NCI-H345 treated with DMSO at 0.1 percent for 48 hours (cell line): ENCODE results near the gene TPST2.
A peak's percentile ranks its signal among the peaks of the same experiment; 100 is the strongest.
"Not testable (repeated sequence)": the region's sequence is repeated elsewhere in the genome, so short reads cannot be mapped to it uniquely, and the experiment has no call there.

Experiments
- DNase-seq: peaks from one replicate; lab custom pipeline; 2025; ENCODE audit not compliant: unreplicated experiment; lab: John Stamatoyannopoulos, UW

TPST2 gene

GRCh38 chr22:26536056-26536761 is 53.7 kb downstream of the TPST2 start:
- no peak for DNase-seq

GRCh38 chr22:26535603-26535908 is 54.4 kb downstream of the TPST2 start:
- no peak for DNase-seq

- DNase-seq: no peak
Observed at GRCh38 chr22:26534874-26535602, 54.9 kb downstream of the TPST2 start.

- DNase-seq: no peak
Observed at GRCh38 chr22:26534171-26534855, 55.6 kb downstream of the TPST2 start.

- no peak for DNase-seq
Observed at GRCh38 chr22:26529345-26529744, 60.6 kb downstream of the TPST2 start.

- DNase-seq: not testable (repeated sequence)
Observed at GRCh38 chr22:26528518-26528917, 61.4 kb downstream of the TPST2 start.

GRCh38 chr22:26527574-26528465 is 62.1 kb downstream of the TPST2 start:
- no peak for DNase-seq

DNA sequence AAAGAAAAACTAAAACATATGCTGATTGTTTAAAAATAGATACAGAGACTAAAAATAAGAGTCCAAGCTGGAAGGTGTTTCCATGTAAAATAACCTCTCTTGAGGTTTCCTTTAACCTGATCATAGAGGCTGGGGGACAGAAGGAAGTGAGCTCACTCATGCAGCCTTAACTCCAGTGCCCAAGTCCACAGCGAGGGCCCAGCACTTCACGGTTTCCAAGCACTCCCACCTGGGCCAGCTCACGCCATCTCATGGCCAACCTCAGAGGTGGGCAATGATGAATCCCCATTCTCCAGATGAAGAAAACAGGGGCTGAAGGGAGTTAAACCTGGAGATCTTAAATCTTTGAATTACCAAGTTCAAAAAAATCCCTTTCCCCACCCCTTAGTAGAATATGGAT is 62.8 kb downstream of the TPST2 start:
- no peak for DNase-seq

DNA sequence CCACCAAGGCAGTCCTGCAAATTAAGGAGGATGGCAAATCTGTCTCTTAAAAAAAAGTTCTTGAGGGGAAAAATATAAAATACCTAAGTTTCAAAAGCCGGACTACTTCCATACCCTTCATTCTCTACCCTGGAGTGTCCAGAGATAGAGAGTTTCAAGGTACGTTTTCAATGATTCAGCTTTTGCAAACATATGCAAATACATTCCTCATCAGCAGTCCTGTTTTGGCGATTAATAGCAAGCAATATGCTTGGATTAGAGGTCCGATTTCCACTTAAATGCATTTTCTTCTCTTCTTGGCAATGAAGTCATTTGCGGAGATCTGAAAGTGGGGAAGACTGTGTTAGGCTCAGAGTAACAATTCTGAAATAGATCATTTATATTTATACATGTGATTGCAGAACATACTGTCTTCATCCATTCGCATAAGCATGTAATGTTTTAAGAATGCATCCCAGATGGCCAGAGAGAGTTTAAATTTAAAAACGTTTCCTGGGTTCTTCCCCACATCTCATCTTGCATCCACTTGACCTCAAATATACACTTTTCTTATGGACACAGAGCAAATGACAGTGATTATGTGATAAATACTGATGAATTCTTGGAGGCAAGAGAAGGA is 63.9 kb downstream of the TPST2 start:
- no peak for DNase-seq

DNA sequence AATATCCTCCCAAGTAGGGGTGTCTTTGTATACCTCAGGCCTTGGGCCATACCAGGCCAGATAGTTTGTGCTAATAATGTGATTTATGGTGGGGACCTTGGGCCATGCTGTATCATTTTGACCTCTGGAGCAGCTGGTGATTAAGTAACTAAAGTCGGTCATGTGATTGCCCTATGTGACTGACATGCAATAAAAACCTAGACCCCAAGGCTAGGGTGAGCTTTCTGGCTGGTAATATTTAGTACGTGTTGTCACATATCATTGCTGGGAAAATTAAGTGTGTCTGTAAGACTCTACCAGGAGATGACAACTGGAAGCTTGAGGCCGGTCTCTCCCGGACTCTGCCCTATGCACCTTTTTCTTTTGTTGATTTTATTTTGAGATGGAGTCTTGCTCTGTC is 65.1 kb downstream of the TPST2 start:
- DNase-seq: no peak

DNA sequence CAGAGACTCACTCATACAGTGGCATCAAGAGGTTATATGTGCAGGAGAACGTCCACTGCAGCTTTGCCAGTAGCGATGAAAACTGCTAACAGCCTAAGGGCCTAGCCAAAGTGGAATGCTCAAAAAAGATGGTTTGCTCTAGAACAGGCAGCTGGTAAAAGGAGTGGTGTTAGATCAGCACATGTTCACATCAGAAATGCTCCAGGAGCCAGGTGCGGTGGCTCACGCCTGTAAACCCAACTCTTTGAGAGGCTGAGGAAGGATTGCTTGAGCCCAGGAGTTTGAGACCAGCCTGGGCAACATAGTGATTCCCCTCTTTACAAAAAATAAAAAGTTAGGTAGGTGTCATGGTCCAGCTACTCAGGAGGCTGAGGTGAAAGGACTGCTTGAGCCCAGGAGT is 67.3 kb downstream of the TPST2 start:
- DNase-seq: no peak

GRCh38 chr22:26522012-26522411 is 67.9 kb downstream of the TPST2 start:
- no peak for DNase-seq

GRCh38 chr22:26517429-26517828 is 72.5 kb downstream of the TPST2 start:
- no peak for DNase-seq

- no peak for DNase-seq
Observed at GRCh38 chr22:26516503-26516902, 73.4 kb downstream of the TPST2 start.

- no peak for DNase-seq
Observed at GRCh38 chr22:26515931-26516330, 74.0 kb downstream of the TPST2 start.

DNA sequence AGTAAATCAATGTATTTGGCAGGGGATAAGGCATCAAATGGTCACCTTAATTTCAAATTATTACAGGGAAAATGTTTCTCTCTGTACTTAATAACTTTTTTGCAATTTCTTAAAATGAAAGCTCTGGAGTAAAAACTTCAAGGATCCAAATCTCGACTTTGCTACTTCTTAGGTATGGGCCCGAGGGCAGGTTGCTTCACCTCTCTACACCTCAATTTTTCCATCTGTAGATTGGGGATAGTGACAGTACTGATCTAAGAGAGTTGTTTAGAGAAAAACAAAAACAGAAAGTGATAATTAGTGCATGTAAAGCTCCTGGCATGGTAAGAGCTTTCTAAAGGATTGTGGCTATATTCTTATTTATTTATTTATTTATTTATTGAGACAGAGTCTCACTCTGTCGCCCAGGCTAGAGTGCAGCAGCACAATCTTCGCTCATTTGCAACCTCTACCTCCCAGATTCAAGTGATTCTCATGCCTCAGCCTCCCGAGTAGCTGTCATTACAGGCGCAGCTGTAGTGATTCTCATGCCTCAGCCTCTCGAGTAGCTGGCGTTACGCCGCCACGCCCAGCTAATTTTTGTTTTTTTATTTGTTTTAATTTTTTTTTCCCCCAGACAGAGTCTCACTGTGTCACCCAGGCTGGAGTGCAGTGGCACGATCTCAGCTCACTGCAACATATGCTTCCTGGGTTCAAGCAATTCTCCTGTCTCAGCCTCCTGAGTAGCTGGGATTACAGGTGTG is 75.3 kb downstream of the TPST2 start:
- DNase-seq: no peak

- no peak for DNase-seq
Observed at GRCh38 chr22:26513838-26514237, 76.1 kb downstream of the TPST2 start.

DNA sequence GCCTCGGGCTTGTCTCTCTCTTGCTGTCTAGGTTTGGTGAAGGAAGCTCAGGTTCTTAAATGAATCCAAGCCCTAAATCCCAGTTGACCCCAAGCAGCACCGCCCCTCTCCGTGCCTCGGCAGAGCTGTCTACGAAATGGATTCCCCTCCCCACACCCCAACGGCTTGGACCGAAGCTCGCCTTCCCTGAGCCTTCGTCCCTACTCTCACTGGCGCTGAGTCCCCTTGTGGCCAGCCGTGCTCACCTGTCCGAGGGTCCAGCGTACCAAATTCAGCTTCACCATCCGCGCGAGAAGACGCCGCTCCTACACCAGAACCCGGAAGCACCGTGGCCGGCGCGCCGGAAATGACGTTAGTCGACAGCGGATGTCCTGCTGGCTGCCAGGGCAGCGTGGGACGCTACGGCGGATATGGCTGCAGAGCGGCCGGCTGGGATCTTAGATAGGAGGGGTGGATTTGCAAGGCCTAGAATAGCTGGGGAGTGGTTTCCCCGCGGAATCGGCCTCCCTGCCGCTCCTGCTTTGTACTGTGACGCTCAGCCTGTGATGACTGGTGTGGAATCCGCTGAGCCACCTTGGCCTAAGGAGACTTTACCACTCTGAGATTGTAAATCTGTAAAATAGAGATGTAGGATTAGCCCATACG is 77.7 kb downstream of the TPST2 start, which contains the start of gene TFIP11:
Gene TFIP11, minus strand, starts transcription at position 325 of the 645 bp plus-strand sequence. CDS start 2,201 bp downstream, outside the sequence.
- DNase-seq: peak; percentile 55

GRCh38 chr22:26508148-26508547 is 81.8 kb downstream of the TPST2 start:
- DNase-seq: no peak
